HepG2 (cell line): ENCODE measurements around the gene RNF182. TPM values are rescaled to one million over a fixed set of nuclear protein-coding genes. Genes with fewer than 3 reads are reported as not detected.

ENCODE experiments used
- ATAC-seq: fragments of 200-7000 bp; cut with Tn5 transposase; 3 replicates; pipeline ENCODE4 v1.9.1; 2020; ENCODE audit warnings: mild to moderate bottlenecking, moderate library complexity
- BruUV-seq: library from RNA; stranded (reverse); fragments of 400-500 nt; replicated peaks from 2 replicates; lab custom pipeline; 2021; lab: Mats Ljungman, UMichigan
- CTCF ChIA-PET: fragments of 300-600 bp; formaldehyde crosslinking; extraction: SDS; loops from one replicate; lab custom pipeline; 2021; ENCODE audit warnings: low total read pairs, inconsistent platforms, low intra/inter-chr PET ratio; lab: Yijun Ruan, JAX
- POLR2A ChIA-PET: fragments of 350-600 bp; sonication (Branson Sonifier 250); formaldehyde crosslinking; loops from one replicate; lab custom pipeline; 2020; ENCODE audit warnings: antibody characterized with exemption, inconsistent platforms; lab: Yijun Ruan, JAX
- DNase-seq: peaks from one replicate; pipeline ENCODE4 v3.0.0-alpha.2; 2015; ENCODE audit warnings: low spot score
- FAIRE-seq: peaks from 3 replicates; lab custom pipeline; 2011; peaks lifted over from hg19 to GRCh38; lab: Jason Lieb, UNC
- H2AFZ ChIP-seq: one replicate; pipeline ENCODE4 v1.6.1; 2011; ENCODE audit warnings: low read length, inconsistent platforms
- H3K27ac ChIP-seq: fragments of 300-600 bp; 3 replicates; pipeline ENCODE4 v1.8.0; 2011; ENCODE audit warnings: mixed run types, mild to moderate bottlenecking, mixed read lengths, low read length, inconsistent platforms; ENCODE audit not compliant: insufficient read depth; ENCODE audit errors: extremely low read length
- H3K27me3 ChIP-seq, 2 experiments: fragments of 200-600 bp in 1 of 2; 2 replicates in 1 of 2; 3 replicates in 1 of 2; pipeline versions ENCODE4 v1.6.0 to v1.8.0; 2011; ENCODE audit warnings: low read length in 2 of 2, mild to moderate bottlenecking in 2 of 2, moderate library complexity in 2 of 2, inconsistent platforms in 1 of 2; ENCODE audit not compliant: insufficient read depth in 2 of 2, control insufficient read depth in 1 of 2
- H3K36me3 ChIP-seq, 2 experiments: fragments of 200-600 bp in 1 of 2; replicated peaks in 1 of 2; 2 replicates in 1 of 2; 3 replicates in 1 of 2; pipeline versions ENCODE4 v1.5.1 to v1.8.0; 2011; ENCODE audit warnings: low read length in 2 of 2, inconsistent platforms in 1 of 2; ENCODE audit not compliant: insufficient read depth in 2 of 2, control insufficient read depth in 1 of 2
- H3K4me1 ChIP-seq: 2 replicates; pipeline ENCODE4 v1.5.1; 2012; ENCODE audit warnings: low read length, inconsistent platforms; ENCODE audit not compliant: insufficient read depth
- H3K4me2 ChIP-seq: 2 replicates; pipeline ENCODE4 v1.6.0; 2011; ENCODE audit warnings: low read depth, low read length, inconsistent platforms
- H3K4me3 ChIP-seq, 3 experiments: fragments of 200-600 bp in 1 of 3; sonication (generic), shearing (Covaris generic) in 1 of 3; replicated peaks in 1 of 3; 2 replicates each; pipeline ENCODE4 v1.5.1; 2011 to 2016; ENCODE audit warnings: low read length in 3 of 3, inconsistent platforms in 2 of 3, low read depth in 2 of 3, mild to moderate bottlenecking in 2 of 3, control low read depth in 1 of 3, mixed read lengths in 1 of 3; ENCODE audit not compliant: insufficient read depth in 1 of 3
- H3K79me2 ChIP-seq: one replicate; pipeline ENCODE4 v1.6.1; 2011; ENCODE audit warnings: low read length, inconsistent platforms; ENCODE audit not compliant: insufficient read depth
- H3K9ac ChIP-seq: 2 replicates; pipeline ENCODE4 v1.6.0; 2011; ENCODE audit warnings: mild to moderate bottlenecking, low read depth, low read length, inconsistent platforms; ENCODE audit not compliant: insufficient read depth
- H3K9me3 ChIP-seq: 2 replicates; pipeline ENCODE4 v1.5.1; 2012; ENCODE audit warnings: mild to moderate bottlenecking, low read length
- H4K20me1 ChIP-seq: 2 replicates; pipeline ENCODE4 v1.6.0; 2011; ENCODE audit warnings: inconsistent platforms, mild to moderate bottlenecking, low read length, moderate library complexity; ENCODE audit not compliant: insufficient read depth
- MED13 ChIP-seq: sonication (generic); formaldehyde crosslinking; IDR thresholded peaks from 2 replicates; pipeline ENCODE4 v1.5.0; 2020; ENCODE audit warnings: missing genetic modification reagents
- ZNF589 ChIP-seq: sonication (generic); formaldehyde crosslinking; conservative IDR thresholded peaks from 2 replicates; pipeline ENCODE4 v1.8.0; 2022; ENCODE audit warnings: mild to moderate bottlenecking, moderate library complexity, missing genetic modification reagents
- WGBS: methylation state at CpG from one replicate; pipeline ENCODE4 v1.1.6; 2017; ENCODE audit warnings: low lambda C conversion rate; 5-methylcytosine and 5-hydroxymethylcytosine counted together
- in situ Hi-C: cut with HindIII; loops from 2 replicates; pipeline ENCODE4 v1.10.0; 2017; ENCODE audit warnings: low pct_unique_long_range_greater_than_20kb; ENCODE audit not compliant: extremely low pct_ligation_motif_present
- intact Hi-C: fragments of 100-400 bp; cut with micrococcal nuclease; formaldehyde crosslinking; loops from one replicate; pipeline ENCODE4 v1.10.0; 2022; ENCODE audit not compliant: unreplicated experiment
- polyA plus RNA-seq, 8 experiments: library from polyadenylated mRNA; depleted of rRNA in 3 of 8; stranded (reverse) in 7 of 8; unstranded in 1 of 8; fragments of >200 nt; fragmentation: Illumina TruSeq in 4 of 8; extraction: Trizol in 4 of 8; gene quantifications; 2 replicates each; pipeline versions ENCODE4 v1.2.1 to v1.2.3, GENCODE V29; 2011 to 2016; ENCODE audit warnings: low read depth in 4 of 8, missing spikeins in 1 of 8, mixed read lengths in 1 of 8; ENCODE audit not compliant: insufficient read depth in 1 of 8
- total RNA-seq, 5 experiments: library from RNA; depleted of rRNA; stranded (reverse); fragments of >200 nt; fragmentation: Illumina TruSeq; extraction: Trizol; gene quantifications; 2 replicates each; pipeline ENCODE4 v1.2.3, GENCODE V29; 2016; ENCODE audit warnings: low read depth in 1 of 5
- TF ChIP-seq, protein P1 (sequence below): sonication (generic); formaldehyde crosslinking; IDR thresholded peaks from 2 replicates; pipeline ENCODE4 v1.4.0; 2020; ENCODE audit warnings: missing genetic modification reagents, mild to moderate bottlenecking, borderline replicate concordance

Gene RNF182
- total and polyA plus RNA-seq, 2 of the 13 experiments (the other 11 are each of a cell fraction or from before 2014, with no cell fraction given): not detected

DNA sequence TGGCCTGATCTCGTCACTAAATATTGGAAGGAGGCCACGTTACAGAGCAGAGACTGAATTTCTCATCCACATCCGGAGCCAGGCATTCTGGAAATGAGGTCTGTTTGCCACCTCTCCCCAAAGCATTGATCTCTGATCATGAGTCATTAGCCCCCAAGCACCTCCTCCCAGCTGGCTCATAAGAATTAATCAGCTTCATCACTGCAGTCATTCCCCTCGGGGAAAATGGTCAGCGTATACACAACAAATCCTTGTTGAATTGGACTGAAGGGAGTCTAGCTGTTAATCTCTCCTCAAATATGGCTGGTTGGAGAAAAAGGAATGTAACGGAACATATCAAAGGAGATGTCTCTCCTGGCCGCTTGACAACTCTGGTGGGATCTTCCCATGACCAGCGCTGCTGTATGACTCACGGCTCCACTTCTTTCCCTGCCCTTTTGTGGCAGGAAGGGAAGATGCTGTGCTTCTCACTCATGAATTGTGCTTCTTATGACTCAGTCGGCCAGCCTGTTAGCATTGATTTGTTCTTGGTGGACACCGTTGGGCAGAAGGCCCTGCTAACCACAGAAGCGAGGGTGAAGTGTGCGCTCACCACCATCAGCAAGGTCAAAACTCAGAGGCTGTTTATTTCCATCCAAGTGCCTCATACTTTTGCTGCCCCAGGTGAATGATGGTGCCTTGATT lies 76.7 kb downstream of the RNF182 start:
- no peak overlapping the region for H3K27ac ChIP-seq
- CTCF ChIA-PET: no interaction called here
- H3K4me2 ChIP-seq: no peak overlapping the region
- TF ChIP-seq ZNF589 (CRISPR knock-in tag) (no peak), MED13 (no peak)
- TF ChIP-seq, protein P1, sequence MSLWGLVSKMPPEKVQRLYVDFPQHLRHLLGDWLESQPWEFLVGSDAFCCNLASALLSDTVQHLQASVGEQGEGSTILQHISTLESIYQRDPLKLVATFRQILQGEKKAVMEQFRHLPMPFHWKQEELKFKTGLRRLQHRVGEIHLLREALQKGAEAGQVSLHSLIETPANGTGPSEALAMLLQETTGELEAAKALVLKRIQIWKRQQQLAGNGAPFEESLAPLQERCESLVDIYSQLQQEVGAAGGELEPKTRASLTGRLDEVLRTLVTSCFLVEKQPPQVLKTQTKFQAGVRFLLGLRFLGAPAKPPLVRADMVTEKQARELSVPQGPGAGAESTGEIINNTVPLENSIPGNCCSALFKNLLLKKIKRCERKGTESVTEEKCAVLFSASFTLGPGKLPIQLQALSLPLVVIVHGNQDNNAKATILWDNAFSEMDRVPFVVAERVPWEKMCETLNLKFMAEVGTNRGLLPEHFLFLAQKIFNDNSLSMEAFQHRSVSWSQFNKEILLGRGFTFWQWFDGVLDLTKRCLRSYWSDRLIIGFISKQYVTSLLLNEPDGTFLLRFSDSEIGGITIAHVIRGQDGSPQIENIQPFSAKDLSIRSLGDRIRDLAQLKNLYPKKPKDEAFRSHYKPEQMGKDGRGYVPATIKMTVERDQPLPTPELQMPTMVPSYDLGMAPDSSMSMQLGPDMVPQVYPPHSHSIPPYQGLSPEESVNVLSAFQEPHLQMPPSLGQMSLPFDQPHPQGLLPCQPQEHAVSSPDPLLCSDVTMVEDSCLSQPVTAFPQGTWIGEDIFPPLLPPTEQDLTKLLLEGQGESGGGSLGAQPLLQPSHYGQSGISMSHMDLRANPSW (CRISPR knock-in tag): no peak
- FAIRE-seq (no peak), DNase-seq (peak; percentile 19), ATAC-seq (no peak; the same call in 2 of the 3 replicates)
- H3K79me2 ChIP-seq: no peaks in the 10 kb centered on the region
- no peak overlapping the region for H3K4me3 ChIP-seq
- BruUV-seq: no TSS peak
- H4K20me1 ChIP-seq: no peaks in the 10 kb centered on the region
- POLR2A ChIA-PET: no interaction called here
- in situ Hi-C loops (no loop called here), intact Hi-C loops (loop anchor here (2.0 kb wide), 1 partner anchor 93 kb away; no protein-coding TSS in a partner anchor)
- no peak overlapping the region for H2AFZ ChIP-seq
- H3K9me3 ChIP-seq: no peaks in the 10 kb centered on the region
- WGBS: 22% methylated on average over 13 of the region's 13 CpGs
- H3K36me3 ChIP-seq: no peaks in the 10 kb centered on the region
- H3K27me3 ChIP-seq: peaks cover 0 to 25% of the 10 kb centered on the region in 2 experiments; a peak in 3 of 5 replicates
- no peak overlapping the region for H3K9ac ChIP-seq
- no peaks in the 10 kb centered on the region for H3K4me1 ChIP-seq
